Measurements from ENCODE around the gene NEURL1. TPM values are rescaled to one million over a fixed set of nuclear protein-coding genes. Genes with fewer than 3 reads are reported as not detected.
A peak's percentile ranks its signal among the peaks of the same experiment; 100 is the strongest.

The NEURL1 gene
- polyA plus RNA-seq, 3 donors, result 3.0 to 17.2 (median 3.3) TPM

GRCh38 chr10:103610921-103611511 lies 117.5 kb downstream of the NEURL1 start:
- H3K27ac Mint-ChIP-seq, result peak overlapping the region in 1 of 7 donors; percentile 54
- no peaks in the 10 kb centered on the region for H4K20me1 ChIP-seq (ENCODE audit: insufficient read depth, low read length)
- no peaks in the 10 kb centered on the region for H3K79me2 ChIP-seq (ENCODE audit: insufficient read depth, low read length)
- no peaks in the 10 kb centered on the region for H3K36me3 ChIP-seq (replicated peaks in 1 of 2; ENCODE audit: control insufficient read depth in 1 of 2, insufficient read depth in 2 of 2, low read length in 2 of 2)
- H3K4me1 ChIP-seq (ENCODE audit: control insufficient read depth in 1 of 2, insufficient read depth in 2 of 2, low read length in 2 of 2), result no peaks in the 10 kb centered on the region
- H2AFZ ChIP-seq (ENCODE audit: insufficient read depth, low read depth, low read length, poor library complexity, severe bottlenecking), result no peak overlapping the region
- DNase-seq, result no peak
- no peak overlapping the region for H3K4me3 Mint-ChIP-seq
- H3K27me3 Mint-ChIP-seq (ENCODE audit: low read depth in 3 of 3), result peaks cover 0 to 3% (median 0%) of the 10 kb centered on the region in 3 donors
- no peak overlapping the region for H3K4me3 ChIP-seq (replicated peaks in 1 of 3; ENCODE audit: low read depth in 2 of 3, low read length in 3 of 3)
- 78% methylated on average over 7 of the region's 9 CpGs for WGBS (ENCODE audit: insufficient coverage)
- no peak overlapping the region for H3K9ac ChIP-seq (ENCODE audit: insufficient read depth, low read length, poor library complexity, severe bottlenecking)
- peaks cover 0 to 3% of the 10 kb centered on the region in 2 donors for H3K36me3 Mint-ChIP-seq
- H3K4me2 ChIP-seq (replicated peaks; ENCODE audit: extremely low read depth, low read length, poor library complexity, severe bottlenecking), result no peak overlapping the region
- intact Hi-C loops (cut with micrococcal nuclease), result no loop called here
- TF ChIP-seq CTCF (IDR thresholded peaks at IDR 0.05), result no peak
- H3K9me3 Mint-ChIP-seq, result peaks cover 0 to 2% (median 0%) of the 10 kb centered on the region in 7 donors
- no peak overlapping the region for H3K27ac ChIP-seq (ENCODE audit: low read depth in 1 of 2, low read length in 2 of 2)
- H3K9me3 ChIP-seq (replicated peaks in 1 of 2; ENCODE audit: control insufficient read depth in 1 of 2, insufficient read depth in 1 of 2, low read length in 2 of 2), result no peaks in the 10 kb centered on the region
- no peaks in the 10 kb centered on the region for H3K4me1 Mint-ChIP-seq
- no peaks in the 10 kb centered on the region for H3K27me3 ChIP-seq (ENCODE audit: control insufficient read depth in 2 of 2, insufficient read depth in 2 of 2, low read length in 2 of 2)

GRCh38 chr10:103612462-103613365 lies 119.2 kb downstream of the NEURL1 start:
- no peak overlapping the region for H2AFZ ChIP-seq (ENCODE audit: insufficient read depth, low read depth, low read length, poor library complexity, severe bottlenecking)
- no peak for TF ChIP-seq CTCF (IDR thresholded peaks at IDR 0.05)
- no peak overlapping the region for H3K27ac Mint-ChIP-seq
- peaks cover 0 to 3% of the 10 kb centered on the region in 2 donors for H3K36me3 Mint-ChIP-seq
- no peaks in the 10 kb centered on the region for H3K4me1 ChIP-seq (ENCODE audit: control insufficient read depth in 1 of 2, insufficient read depth in 2 of 2, low read length in 2 of 2)
- H3K27me3 Mint-ChIP-seq (ENCODE audit: low read depth in 3 of 3), result peaks cover 0 to 5% (median 0%) of the 10 kb centered on the region in 3 donors
- H3K4me3 Mint-ChIP-seq, result no peak overlapping the region
- H3K27me3 ChIP-seq (ENCODE audit: control insufficient read depth in 2 of 2, insufficient read depth in 2 of 2, low read length in 2 of 2), result no peaks in the 10 kb centered on the region
- H3K4me2 ChIP-seq (replicated peaks; ENCODE audit: extremely low read depth, low read length, poor library complexity, severe bottlenecking), result no peak overlapping the region
- no peak for DNase-seq
- H3K79me2 ChIP-seq (ENCODE audit: insufficient read depth, low read length), result no peaks in the 10 kb centered on the region
- H3K9ac ChIP-seq (ENCODE audit: insufficient read depth, low read length, poor library complexity, severe bottlenecking), result no peak overlapping the region
- H4K20me1 ChIP-seq (ENCODE audit: insufficient read depth, low read length), result no peaks in the 10 kb centered on the region
- H3K9me3 Mint-ChIP-seq, result no peaks in the 10 kb centered on the region
- H3K9me3 ChIP-seq (replicated peaks in 1 of 2; ENCODE audit: control insufficient read depth in 1 of 2, insufficient read depth in 1 of 2, low read length in 2 of 2), result no peaks in the 10 kb centered on the region
- intact Hi-C loops (cut with micrococcal nuclease), result no loop called here
- no peak overlapping the region for H3K27ac ChIP-seq (ENCODE audit: low read depth in 1 of 2, low read length in 2 of 2)
- no peaks in the 10 kb centered on the region for H3K4me1 Mint-ChIP-seq
- no peaks in the 10 kb centered on the region for H3K36me3 ChIP-seq (replicated peaks in 1 of 2; ENCODE audit: control insufficient read depth in 1 of 2, insufficient read depth in 2 of 2, low read length in 2 of 2)
- 91% methylated on average over 11 of the region's 17 CpGs for WGBS (ENCODE audit: insufficient coverage)
- no peak overlapping the region for H3K4me3 ChIP-seq (replicated peaks in 1 of 3; ENCODE audit: low read depth in 2 of 3, low read length in 3 of 3)
